ENCODE data around the gene USP14.
A peak's percentile ranks its signal among the peaks of the same experiment; 100 is the strongest.
"Not testable (repeated sequence)": the region's sequence is repeated elsewhere in the genome, so short reads cannot be mapped to it uniquely, and the experiment has no call there.

USP14 gene

GRCh38 chr18:158128-159036 lies at the start of gene USP14:
Gene USP14 (plus strand): TSS chr18:158557. CDS start chr18:158699, 142 bp downstream.
- DNase-seq (ENCODE audit: low read depth in 2 of 2), result peak; percentile 97 to 99

GRCh38 chr18:108665-109063 lies 49.7 kb upstream of the USP14 start:
- not testable (repeated sequence) for DNase-seq (ENCODE audit: low read depth in 2 of 2)

GRCh38 chr18:109130-109921 lies 49.0 kb upstream of the USP14 start:
- not testable (repeated sequence) for DNase-seq (ENCODE audit: low read depth in 2 of 2)

GRCh38 chr18:109922-110261 lies 48.5 kb upstream of the USP14 start:
- not testable (repeated sequence) for DNase-seq (ENCODE audit: low read depth in 2 of 2)

- peak in 1 of 2 donors; percentile 34 for DNase-seq (ENCODE audit: low read depth in 2 of 2)
These were observed 47.8 kb upstream of the USP14 start for GRCh38 chr18:110351-111201.

GRCh38 chr18:111306-112014 lies 46.9 kb upstream of the USP14 start:
- DNase-seq (ENCODE audit: low read depth in 2 of 2), result peak; percentile 57 to 58

GRCh38 chr18:112015-112733 lies 46.2 kb upstream of the USP14 start:
- DNase-seq (ENCODE audit: low read depth in 2 of 2), result not testable (repeated sequence)

GRCh38 chr18:120539-121260 lies 37.7 kb upstream of the USP14 start:
- not testable (repeated sequence) for DNase-seq (ENCODE audit: low read depth in 2 of 2)

GRCh38 chr18:135045-135444 lies 23.3 kb upstream of the USP14 start:
- no peak for DNase-seq (ENCODE audit: low read depth in 2 of 2)

GRCh38 chr18:136433-136832 lies 21.9 kb upstream of the USP14 start:
- DNase-seq (ENCODE audit: low read depth in 2 of 2), result no peak

- DNase-seq (ENCODE audit: low read depth in 2 of 2), result no peak
These were observed 21.0 kb upstream of the USP14 start for GRCh38 chr18:137327-137726.

- DNase-seq (ENCODE audit: low read depth in 2 of 2), result no peak
These were observed 17.6 kb upstream of the USP14 start for GRCh38 chr18:140670-141266.

GRCh38 chr18:142624-143296 lies 15.6 kb upstream of the USP14 start:
- not testable (repeated sequence) for DNase-seq (ENCODE audit: low read depth in 2 of 2)

- DNase-seq (ENCODE audit: low read depth in 2 of 2), result no peak
These were observed 9.5 kb upstream of the USP14 start for GRCh38 chr18:148841-149240.

GRCh38 chr18:154151-154550 lies 4.2 kb upstream of the USP14 start:
- DNase-seq (ENCODE audit: low read depth in 2 of 2), result no peak

GRCh38 chr18:155688-156087 lies 2.7 kb upstream of the USP14 start:
- no peak for DNase-seq (ENCODE audit: low read depth in 2 of 2)

- DNase-seq (ENCODE audit: low read depth in 2 of 2), result no peak
These were observed 1.7 kb upstream of the USP14 start for GRCh38 chr18:156514-157230.

GRCh38 chr18:159037-159652 lies 788 bp downstream of the USP14 start:
- DNase-seq (ENCODE audit: low read depth in 2 of 2), result no peak
